ENCODE measurements around the gene CFD. TPM values are rescaled to one million over a fixed set of nuclear protein-coding genes. Genes with fewer than 3 reads are reported as not detected.

CFD gene
- total RNA-seq, 6 experiments from 2014 or later: 3.5 to 9.6 (median 7.8) TPM

DNA sequence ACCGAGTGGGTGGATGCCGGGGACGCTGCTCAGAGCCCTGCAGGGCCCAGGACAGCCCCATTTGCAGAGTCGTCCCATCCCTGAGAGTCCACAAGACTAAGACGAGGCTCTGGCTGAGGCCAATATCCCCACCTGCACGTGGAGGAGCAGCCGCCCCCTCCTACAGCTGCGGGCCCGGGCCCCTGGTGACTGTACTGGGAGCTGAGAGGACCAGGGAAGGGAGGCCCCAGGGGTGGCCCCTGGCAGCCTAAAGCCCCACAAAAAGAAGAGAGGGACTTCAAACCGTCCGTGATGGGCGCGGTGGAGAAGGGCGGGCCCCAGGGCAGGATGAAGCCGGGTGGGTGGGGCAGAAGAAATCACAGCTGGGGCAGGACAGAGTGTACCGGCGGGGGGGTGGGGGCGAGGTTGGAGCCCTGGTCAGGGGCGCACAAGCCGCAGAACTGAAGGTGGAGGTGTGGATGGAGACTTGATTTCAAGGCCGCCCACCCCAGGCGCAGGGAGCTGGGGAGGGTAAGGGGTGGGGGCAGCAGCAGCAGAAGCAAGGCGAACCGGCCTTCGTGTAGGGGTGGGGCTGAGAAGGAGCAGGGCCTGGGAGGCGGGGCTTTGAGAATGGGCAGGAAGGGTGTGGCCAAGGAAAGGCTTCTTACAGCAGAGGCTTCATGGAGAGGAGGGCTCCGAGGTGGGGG is 12.9 kb downstream of the CFD start:
- TF ChIP-seq POLR2A (IDR thresholded peaks at IDR 0.05): no peak
- TF ChIP-seq, protein P1, sequence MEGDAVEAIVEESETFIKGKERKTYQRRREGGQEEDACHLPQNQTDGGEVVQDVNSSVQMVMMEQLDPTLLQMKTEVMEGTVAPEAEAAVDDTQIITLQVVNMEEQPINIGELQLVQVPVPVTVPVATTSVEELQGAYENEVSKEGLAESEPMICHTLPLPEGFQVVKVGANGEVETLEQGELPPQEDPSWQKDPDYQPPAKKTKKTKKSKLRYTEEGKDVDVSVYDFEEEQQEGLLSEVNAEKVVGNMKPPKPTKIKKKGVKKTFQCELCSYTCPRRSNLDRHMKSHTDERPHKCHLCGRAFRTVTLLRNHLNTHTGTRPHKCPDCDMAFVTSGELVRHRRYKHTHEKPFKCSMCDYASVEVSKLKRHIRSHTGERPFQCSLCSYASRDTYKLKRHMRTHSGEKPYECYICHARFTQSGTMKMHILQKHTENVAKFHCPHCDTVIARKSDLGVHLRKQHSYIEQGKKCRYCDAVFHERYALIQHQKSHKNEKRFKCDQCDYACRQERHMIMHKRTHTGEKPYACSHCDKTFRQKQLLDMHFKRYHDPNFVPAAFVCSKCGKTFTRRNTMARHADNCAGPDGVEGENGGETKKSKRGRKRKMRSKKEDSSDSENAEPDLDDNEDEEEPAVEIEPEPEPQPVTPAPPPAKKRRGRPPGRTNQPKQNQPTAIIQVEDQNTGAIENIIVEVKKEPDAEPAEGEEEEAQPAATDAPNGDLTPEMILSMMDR (IDR thresholded peaks at IDR 0.05): no peak
- DNase-seq: peak in 1 of 3 donors; percentile 31
- no peak overlapping the region for H3K4me3 ChIP-seq
- peaks cover 0 to 27% (median 2%) of the 10 kb centered on the region in 4 donors for H3K36me3 ChIP-seq
- 86% methylated on average over 9 of the region's 27 CpGs for WGBS (ENCODE audit: insufficient coverage, low coverage, low lambda C conversion rate, missing lambda C conversion rate)
- H3K27ac ChIP-seq: no peak overlapping the region
- H3K9me3 ChIP-seq: no peaks in the 10 kb centered on the region
- intact Hi-C loops (cut with DNase I): no loop called here
- no peaks in the 10 kb centered on the region for H3K4me1 ChIP-seq
- peak in 3 of 4 donors; percentile 12 to 39 (median 34) for ATAC-seq
- no peaks in the 10 kb centered on the region for H3K27me3 ChIP-seq

DNA sequence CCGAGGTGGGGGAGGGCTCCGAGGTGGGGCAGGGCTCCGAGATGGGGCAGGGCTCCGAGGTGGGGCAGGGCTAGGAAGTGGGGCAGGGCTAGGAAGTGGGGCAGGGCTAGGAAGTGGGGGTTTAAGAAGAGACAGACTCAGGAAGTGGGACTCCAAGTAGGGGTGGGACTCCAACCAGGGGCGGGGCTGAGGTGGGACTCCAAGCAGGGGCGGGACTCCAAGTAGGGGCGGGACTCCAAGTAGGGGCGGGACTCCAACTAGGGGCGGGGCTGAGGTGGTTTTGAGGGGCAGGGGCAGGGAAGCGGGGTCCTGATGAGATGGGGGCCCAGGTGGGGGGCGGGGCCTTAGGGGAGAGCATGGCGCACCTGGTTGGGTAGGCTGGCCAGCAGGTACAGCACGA is 13.6 kb downstream of the CFD start:
- ATAC-seq (peak in 1 of 4 donors; percentile 41), DNase-seq (no peak)
- Histone ChIP-seq H3K4me3 (no peak overlapping the region), H3K27ac (no peak overlapping the region), H3K4me1 (no peaks in the 10 kb centered on the region), H3K9me3 (no peaks in the 10 kb centered on the region), H3K27me3 (no peaks in the 10 kb centered on the region), H3K36me3 (peaks cover 0 to 22% (median 2%) of the 10 kb centered on the region in 4 donors)
- WGBS (ENCODE audit: insufficient coverage, low coverage, low lambda C conversion rate, missing lambda C conversion rate): 100% methylated on average over 2 of the region's 13 CpGs
- no peak for TF ChIP-seq POLR2A (IDR thresholded peaks at IDR 0.05)
- TF ChIP-seq, protein P1 (IDR thresholded peaks at IDR 0.05): no peak
- intact Hi-C loops (cut with DNase I): no loop called here

DNA sequence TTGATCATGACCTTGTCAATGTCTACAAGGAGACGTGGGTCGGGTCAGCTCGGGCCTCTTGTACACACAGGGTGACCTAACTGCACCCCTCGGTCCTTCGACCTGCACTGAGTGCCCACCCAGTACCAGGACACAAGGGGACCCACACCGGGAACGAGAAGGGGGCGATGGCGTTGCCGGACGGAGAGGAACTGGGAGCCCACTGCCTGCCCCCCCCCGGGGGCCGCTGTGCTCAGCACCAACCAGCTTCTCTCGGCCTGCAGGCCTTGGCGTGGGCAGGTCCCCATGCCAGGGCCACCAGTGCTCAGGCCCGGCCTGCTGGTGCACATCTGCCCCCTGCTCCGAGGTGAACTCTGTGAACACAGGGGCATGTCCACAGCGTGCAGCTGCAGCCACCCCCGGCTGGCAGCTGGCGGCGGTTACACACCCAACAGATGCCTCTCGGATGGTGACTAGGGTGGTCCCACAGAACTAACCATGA is 14.1 kb downstream of the CFD start:
- ATAC-seq: no peak
- Histone ChIP-seq H3K4me3 (no peak overlapping the region), H3K36me3 (peaks cover 0 to 19% (median 2%) of the 10 kb centered on the region in 4 donors), H3K4me1 (no peaks in the 10 kb centered on the region), H3K27me3 (no peaks in the 10 kb centered on the region), H3K27ac (no peak overlapping the region), H3K9me3 (no peaks in the 10 kb centered on the region)
- TF ChIP-seq, protein P1 (IDR thresholded peaks at IDR 0.05): no peak
- TF ChIP-seq POLR2A (IDR thresholded peaks at IDR 0.05): no peak
- intact Hi-C loops (cut with DNase I): no loop called here
- no peak for DNase-seq
- no CpG with 5 or more reads among the region's 22 CpGs for WGBS (ENCODE audit: insufficient coverage, low coverage, low lambda C conversion rate, missing lambda C conversion rate)

DNA sequence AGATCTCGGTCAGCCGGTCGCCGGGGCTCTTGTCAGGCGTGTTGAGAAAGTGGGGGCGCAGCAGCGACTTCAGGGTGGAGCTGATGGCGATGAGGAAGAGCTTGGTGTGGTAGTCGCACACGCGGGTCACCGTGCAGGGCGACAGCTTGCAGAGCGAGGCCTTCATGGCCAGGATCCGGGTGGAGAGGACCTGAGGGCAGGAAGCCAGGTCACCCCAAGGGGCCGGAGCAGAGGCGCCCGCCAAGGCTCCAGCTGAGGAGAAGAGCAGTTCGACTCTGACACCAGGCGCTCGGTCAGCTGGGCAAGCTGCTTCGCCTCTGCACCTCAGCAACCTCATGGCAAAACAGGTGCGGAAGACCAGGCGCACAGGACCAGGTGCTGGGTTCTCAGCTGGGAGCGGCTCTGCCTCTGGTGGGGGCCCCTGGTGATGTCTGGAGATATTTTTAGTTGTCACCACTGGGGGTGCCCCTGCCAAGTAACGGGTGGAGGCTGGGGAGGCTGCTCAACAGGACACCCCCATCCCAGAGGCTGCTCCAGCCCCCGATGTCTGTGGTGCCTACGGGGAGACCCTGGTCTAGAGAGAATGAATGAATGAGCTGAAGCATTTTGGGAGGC is 15.9 kb downstream of the CFD start:
- Histone ChIP-seq H3K4me1 (no peaks in the 10 kb centered on the region), H3K27me3 (no peaks in the 10 kb centered on the region), H3K4me3 (no peak overlapping the region), H3K27ac (no peak overlapping the region), H3K9me3 (no peaks in the 10 kb centered on the region), H3K36me3 (peaks cover 0 to 9% (median 2%) of the 10 kb centered on the region in 4 donors)
- TF ChIP-seq POLR2A (IDR thresholded peaks at IDR 0.05): no peak
- TF ChIP-seq, protein P1 (IDR thresholded peaks at IDR 0.05): no peak
- intact Hi-C loops (cut with DNase I): no loop called here
- WGBS (ENCODE audit: insufficient coverage, low coverage, low lambda C conversion rate, missing lambda C conversion rate): 95% methylated on average over 9 of the region's 28 CpGs
- ATAC-seq (no peak), DNase-seq (no peak)
